Astrocyte (in vitro differentiated cells and primary cell): ENCODE results near the gene RUNX1.

Experiments used
- EZH2 ChIP-seq: IDR thresholded peaks from 2 replicates; pipeline ENCODE4 v1.6.1; 2012; ENCODE audit warnings: mild to moderate bottlenecking, low read length, inconsistent platforms; ENCODE audit not compliant: insufficient read depth
- TF ChIP-seq, protein P1 (sequence below): IDR thresholded peaks from 2 replicates; pipeline ENCODE4 v1.5.1; 2011; ENCODE audit warnings: low read depth, mild to moderate bottlenecking, inconsistent platforms, low read length, moderate library complexity; ENCODE audit not compliant: insufficient read depth

DNA sequence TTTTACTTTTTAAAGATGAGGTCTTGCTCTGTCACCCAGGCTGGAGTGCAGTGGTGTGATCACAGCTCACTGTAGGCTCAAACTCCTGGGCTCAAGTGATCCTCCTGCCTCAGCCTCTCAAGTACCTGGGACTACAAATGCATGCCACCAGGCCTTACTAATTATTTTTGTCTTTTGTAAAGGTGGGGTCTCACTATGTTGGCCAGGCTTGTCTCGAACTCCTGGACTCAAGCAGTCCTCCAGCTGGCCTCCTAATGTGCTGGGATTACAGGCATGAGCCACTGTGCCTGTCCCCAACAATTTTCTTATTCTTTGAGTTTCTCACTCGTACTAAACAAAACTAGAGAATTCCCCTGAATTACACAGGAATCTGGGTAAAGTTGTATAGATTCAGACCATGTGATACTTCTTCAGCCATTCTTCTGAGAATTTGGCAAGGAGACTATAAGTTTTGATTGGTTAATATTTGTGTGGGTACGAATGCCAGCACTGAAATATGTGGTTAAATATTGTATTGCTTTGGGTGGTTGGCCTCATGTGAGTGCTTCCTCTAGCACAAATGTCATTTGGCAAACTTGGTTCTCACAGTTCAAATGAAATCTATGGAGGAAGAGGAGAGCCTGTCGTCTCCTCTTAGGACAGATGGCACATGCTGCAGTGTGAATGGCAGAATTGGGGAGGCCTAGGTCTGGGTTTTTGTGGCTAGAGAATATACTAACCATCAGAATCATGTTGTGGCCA is 104.9 kb downstream of the RUNX1 start:
- TF ChIP-seq, protein P1, sequence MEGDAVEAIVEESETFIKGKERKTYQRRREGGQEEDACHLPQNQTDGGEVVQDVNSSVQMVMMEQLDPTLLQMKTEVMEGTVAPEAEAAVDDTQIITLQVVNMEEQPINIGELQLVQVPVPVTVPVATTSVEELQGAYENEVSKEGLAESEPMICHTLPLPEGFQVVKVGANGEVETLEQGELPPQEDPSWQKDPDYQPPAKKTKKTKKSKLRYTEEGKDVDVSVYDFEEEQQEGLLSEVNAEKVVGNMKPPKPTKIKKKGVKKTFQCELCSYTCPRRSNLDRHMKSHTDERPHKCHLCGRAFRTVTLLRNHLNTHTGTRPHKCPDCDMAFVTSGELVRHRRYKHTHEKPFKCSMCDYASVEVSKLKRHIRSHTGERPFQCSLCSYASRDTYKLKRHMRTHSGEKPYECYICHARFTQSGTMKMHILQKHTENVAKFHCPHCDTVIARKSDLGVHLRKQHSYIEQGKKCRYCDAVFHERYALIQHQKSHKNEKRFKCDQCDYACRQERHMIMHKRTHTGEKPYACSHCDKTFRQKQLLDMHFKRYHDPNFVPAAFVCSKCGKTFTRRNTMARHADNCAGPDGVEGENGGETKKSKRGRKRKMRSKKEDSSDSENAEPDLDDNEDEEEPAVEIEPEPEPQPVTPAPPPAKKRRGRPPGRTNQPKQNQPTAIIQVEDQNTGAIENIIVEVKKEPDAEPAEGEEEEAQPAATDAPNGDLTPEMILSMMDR, result no peak
- no peak for TF ChIP-seq EZH2
